Inferior parietal cortex (tissue), 1 donor: ENCODE measurements around the gene IL15.
"Not testable (repeated sequence)": the region's sequence is repeated elsewhere in the genome, so short reads cannot be mapped to it uniquely, and the experiment has no call there.

Source experiments
- DNase-seq: peaks from one replicate; pipeline ENCODE4 v3.0.0-alpha.2; 2016; ENCODE audit errors: extremely low spot score

IL15 gene

GRCh38 chr4:141636082-141636770 lies at the start of gene IL15:
IL15 (plus strand) TSS chr4:141636583; CDS start chr4:141719465, 82,882 bp downstream.
- no peak for DNase-seq

- no peak for DNase-seq
Observed at GRCh38 chr4:141587897-141588296, 48.5 kb upstream of the IL15 start.

GRCh38 chr4:141595531-141595930 lies 40.9 kb upstream of the IL15 start:
- no peak for DNase-seq

GRCh38 chr4:141599853-141600252 lies 36.5 kb upstream of the IL15 start:
- DNase-seq = no peak

GRCh38 chr4:141604683-141605082 lies 31.7 kb upstream of the IL15 start:
- not testable (repeated sequence) for DNase-seq

- DNase-seq = no peak
Observed at GRCh38 chr4:141605425-141605856, 30.9 kb upstream of the IL15 start.

GRCh38 chr4:141609243-141609642 lies 27.1 kb upstream of the IL15 start:
- no peak for DNase-seq

GRCh38 chr4:141610365-141610764 lies 26.0 kb upstream of the IL15 start:
- no peak for DNase-seq

- no peak for DNase-seq
Observed at GRCh38 chr4:141614878-141615586, 21.4 kb upstream of the IL15 start.

GRCh38 chr4:141615587-141615918 lies 20.8 kb upstream of the IL15 start:
- not testable (repeated sequence) for DNase-seq

- DNase-seq = no peak
Observed at GRCh38 chr4:141620715-141621114, 15.7 kb upstream of the IL15 start.

GRCh38 chr4:141625023-141625422 lies 11.4 kb upstream of the IL15 start:
- DNase-seq = no peak

GRCh38 chr4:141630854-141631253 lies 5.5 kb upstream of the IL15 start:
- no peak for DNase-seq

- DNase-seq = no peak
Observed at GRCh38 chr4:141635736-141636081, 674 bp upstream of the IL15 start.

GRCh38 chr4:141636771-141637460 lies 533 bp downstream of the IL15 start:
- peak; percentile 6 for DNase-seq

GRCh38 chr4:141637565-141637964 lies 1.2 kb downstream of the IL15 start:
- DNase-seq = no peak

GRCh38 chr4:141638230-141638629 lies 1.8 kb downstream of the IL15 start:
- DNase-seq = no peak

GRCh38 chr4:141640696-141641095 lies 4.3 kb downstream of the IL15 start:
- no peak for DNase-seq

- no peak for DNase-seq
Observed at GRCh38 chr4:141642063-141642462, 5.7 kb downstream of the IL15 start.

GRCh38 chr4:141642711-141643110 lies 6.3 kb downstream of the IL15 start:
- DNase-seq = no peak

- DNase-seq = no peak
Observed at GRCh38 chr4:141643557-141643956, 7.2 kb downstream of the IL15 start.

GRCh38 chr4:141645611-141646340 lies 9.4 kb downstream of the IL15 start:
- no peak for DNase-seq
